SK-N-SH (cell line): ENCODE measurements around the gene IQGAP2. TPM values are rescaled to one million over a fixed set of nuclear protein-coding genes. Genes with fewer than 3 reads are reported as not detected.

ENCODE experiments used
- CTCF ChIA-PET: fragments of 300-600, 350-600 bp; formaldehyde crosslinking; extraction: SDS; loops from one replicate; lab custom pipeline; 2021; lab: Yijun Ruan, JAX
- POLR2A ChIA-PET: fragments of 350-600 bp; sonication (Branson Sonifier 250); formaldehyde crosslinking; extraction: SDS; loops from one replicate; lab custom pipeline; 2020; ENCODE audit warnings: antibody characterized with exemption, inconsistent platforms; lab: Yijun Ruan, JAX
- DNase-seq: peaks from one replicate; pipeline ENCODE4 v3.0.0; 2012
- H2AFZ ChIP-seq: fragments of 200-600 bp; sonication (generic); 2 replicates; pipeline ENCODE4 v1.8.1; 2016; ENCODE audit warnings: antibody characterized with exemption, mild to moderate bottlenecking, low read depth
- H3F3A ChIP-seq: fragments of 200-600 bp; sonication (generic); replicated peaks from 2 replicates; pipeline ENCODE3; 2016; ENCODE audit warnings: antibody characterized with exemption, mild to moderate bottlenecking; ENCODE audit not compliant: insufficient read depth
- H3K27ac ChIP-seq, 2 experiments: fragments of 200-500 bp in 1 of 2; fragments of 200-600 bp in 1 of 2; sonication (Bioruptor generic) in 1 of 2; sonication (generic), shearing (Covaris generic) in 1 of 2; 2 replicates each; pipeline versions ENCODE4 v1.5.1 to v1.6.1; 2014 to 2016; ENCODE audit warnings: low read depth in 2 of 2, inconsistent platforms in 1 of 2, low read length in 1 of 2, mild to moderate bottlenecking in 1 of 2, mixed read lengths in 1 of 2
- H3K27me3 ChIP-seq: fragments of 200-600 bp; sonication (generic), shearing (Covaris generic); 2 replicates; pipeline ENCODE4 v1.6.1; 2016; ENCODE audit warnings: mixed run types; ENCODE audit not compliant: insufficient read depth
- H3K36me3 ChIP-seq, 2 experiments: fragments of 200-500 bp in 1 of 2; fragments of 200-600 bp in 1 of 2; sonication (Bioruptor generic) in 1 of 2; sonication (generic) in 1 of 2; replicated peaks in 1 of 2; 2 replicates each; pipeline versions ENCODE3 to v1.5.1; 2014 to 2016; ENCODE audit warnings: low read length in 1 of 2, mild to moderate bottlenecking in 1 of 2; ENCODE audit not compliant: insufficient read depth in 2 of 2, control insufficient read depth in 1 of 2
- H3K4me1 ChIP-seq, 2 experiments: fragments of 200-500 bp in 1 of 2; fragments of 200-600 bp in 1 of 2; sonication (Bioruptor generic) in 1 of 2; sonication (generic), shearing (Covaris generic) in 1 of 2; 2 replicates each; pipeline versions ENCODE4 v1.5.1 to v1.6.1; 2014 to 2016; ENCODE audit warnings: low read depth in 1 of 2, low read length in 1 of 2, mixed run types in 1 of 2; ENCODE audit not compliant: insufficient read depth in 2 of 2, control insufficient read depth in 1 of 2
- H3K4me2 ChIP-seq: fragments of 200-600 bp; sonication (generic), shearing (Covaris generic); 2 replicates; pipeline ENCODE4 v1.6.1; 2017; ENCODE audit warnings: mixed run types
- H3K4me3 ChIP-seq, 2 experiments: fragments of 200-500 bp in 1 of 2; fragments of 200-600 bp in 1 of 2; sonication (Bioruptor generic) in 1 of 2; sonication (generic), shearing (Covaris generic) in 1 of 2; 2 replicates each; pipeline versions ENCODE4 v1.5.1 to v1.8.1; 2014 to 2016; ENCODE audit warnings: low read depth in 2 of 2, inconsistent platforms in 1 of 2, low read length in 1 of 2, mild to moderate bottlenecking in 1 of 2, mixed read lengths in 1 of 2, moderate library complexity in 1 of 2
- H3K79me2 ChIP-seq: fragments of 200-600 bp; sonication (generic); 2 replicates; pipeline ENCODE4 v1.8.1; 2017; ENCODE audit warnings: mild to moderate bottlenecking; ENCODE audit not compliant: insufficient read depth
- H3K9ac ChIP-seq: fragments of 200-600 bp; sonication (generic); 2 replicates; pipeline ENCODE4 v1.6.1; 2017; ENCODE audit warnings: mixed run types
- H3K9me2 ChIP-seq: fragments of 200-600 bp; sonication (generic); 2 replicates; pipeline ENCODE4 v1.6.1; 2017; ENCODE audit warnings: mixed run types
- H3K9me3 ChIP-seq: fragments of 200-600 bp; sonication (generic); 2 replicates; pipeline ENCODE4 v1.6.1; 2017; ENCODE audit warnings: mixed run types, mild to moderate bottlenecking, moderate library complexity
- H4K20me1 ChIP-seq: fragments of 200-600 bp; sonication (generic); 2 replicates; pipeline ENCODE4 v1.6.1; 2017; ENCODE audit warnings: mild to moderate bottlenecking, mixed run types; ENCODE audit not compliant: insufficient read depth
- ELF1 ChIP-seq: IDR thresholded peaks from 2 replicates; pipeline ENCODE4 v1.4.0; 2012
- EZH2phosphoT487 ChIP-seq: fragments of 200-600 bp; sonication (generic); IDR thresholded peaks from 2 replicates; pipeline ENCODE4 v1.6.1; 2017; ENCODE audit warnings: low read depth, mixed run types, mild to moderate bottlenecking, antibody characterized with exemption, moderate library complexity, borderline replicate concordance
- FOSL2 ChIP-seq: IDR thresholded peaks from 2 replicates; pipeline ENCODE4 v1.4.0; 2012; ENCODE audit warnings: low read depth, mild to moderate bottlenecking, moderate library complexity, borderline replicate concordance
- FOXM1 ChIP-seq: IDR thresholded peaks from 2 replicates; pipeline ENCODE4 v1.4.0; 2012; ENCODE audit warnings: low read depth, mild to moderate bottlenecking
- GATA2 ChIP-seq: sonication (generic); formaldehyde crosslinking; IDR thresholded peaks from 2 replicates; pipeline ENCODE4 v1.5.0; 2020; ENCODE audit warnings: mild to moderate bottlenecking, missing genetic modification reagents
- JUND ChIP-seq: IDR thresholded peaks from 2 replicates; pipeline ENCODE4 v1.4.0; 2012
- NFIC ChIP-seq: IDR thresholded peaks from 2 replicates; pipeline ENCODE4 v1.4.0; 2012; ENCODE audit warnings: borderline replicate concordance
- NRF1 ChIP-seq: IDR thresholded peaks from 2 replicates; pipeline ENCODE4 v1.6.1; 2012; ENCODE audit warnings: low read depth, mild to moderate bottlenecking, low read length
- RCOR1 ChIP-seq: fragments of 150-350 bp; IDR thresholded peaks from 2 replicates; pipeline ENCODE4 v1.6.1; 2017; ENCODE audit warnings: antibody characterized with exemption, low read length
- RXRA ChIP-seq: IDR thresholded peaks from 2 replicates; pipeline ENCODE4 v1.4.0; 2012; ENCODE audit warnings: low read depth, mild to moderate bottlenecking, borderline replicate concordance
- SMC3 ChIP-seq: IDR thresholded peaks from 2 replicates; pipeline ENCODE4 v1.6.1; 2012; ENCODE audit warnings: low read depth, low read length, improper control_type of control experiment
- TAF1 ChIP-seq: IDR thresholded peaks from 2 replicates; pipeline ENCODE4 v1.6.1; 2012; ENCODE audit warnings: low read depth, mild to moderate bottlenecking, low read length, moderate library complexity, borderline replicate concordance
- TCF12 ChIP-seq: IDR thresholded peaks from 2 replicates; pipeline ENCODE4 v1.4.0; 2012
- TEAD4 ChIP-seq: IDR thresholded peaks from 2 replicates; pipeline ENCODE4 v1.4.0; 2012; ENCODE audit warnings: mild to moderate bottlenecking, borderline replicate concordance; ENCODE audit not compliant: insufficient read depth
- YY1 ChIP-seq: IDR thresholded peaks from 2 replicates; pipeline ENCODE4 v1.4.0; 2012; ENCODE audit warnings: low read depth, mild to moderate bottlenecking
- WGBS: methylation state at CpG from one replicate; pipeline ENCODE4 v1.1.6; 2017; ENCODE audit warnings: low lambda C conversion rate; 5-methylcytosine and 5-hydroxymethylcytosine counted together
- polyA plus RNA-seq, 3 experiments: library from polyadenylated mRNA; depleted of rRNA; stranded (reverse); fragments of >200 nt; gene quantifications; 2 replicates each; pipeline ENCODE4 v1.2.3, GENCODE V29; 2012
- TF ChIP-seq, protein P1 (sequence below): IDR thresholded peaks from 2 replicates; pipeline ENCODE4; 2012
- TF ChIP-seq, protein P2 (sequence below): IDR thresholded peaks from 2 replicates; pipeline ENCODE4 v1.4.0; 2012; ENCODE audit warnings: low read depth, borderline replicate concordance
- TF ChIP-seq, protein P3 (sequence below): fragments of 150-350 bp; IDR thresholded peaks from 2 replicates; pipeline ENCODE4 v1.6.1; 2017; ENCODE audit warnings: antibody characterized with exemption, low read length, low read depth, borderline replicate concordance

Gene IQGAP2
- polyA plus RNA-seq, 1 of the 3 experiments (the other 2 are of a cell fraction) = 2.1 TPM

DNA sequence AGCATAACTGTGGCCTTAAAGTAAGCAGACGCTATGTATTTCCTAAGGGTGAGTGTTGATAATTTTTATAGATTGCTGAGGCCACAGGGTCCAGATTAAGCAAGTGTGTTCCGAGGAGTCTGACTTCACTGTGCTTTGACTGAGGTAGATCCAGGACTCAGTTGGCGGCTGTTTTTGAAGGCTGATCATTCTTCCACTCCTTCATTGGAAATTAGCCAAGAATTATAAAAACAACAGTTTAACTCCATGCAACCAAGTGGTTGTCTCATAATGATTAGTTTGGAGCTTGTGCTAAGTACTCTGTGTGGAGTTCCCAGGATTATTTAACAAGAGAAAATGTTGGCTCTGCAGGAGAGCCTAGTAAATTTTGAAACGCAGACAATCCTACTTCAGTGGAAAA is 19.1 kb downstream of the IQGAP2 start:
- CTCF ChIA-PET = interaction anchor here (0.8 to 1.8 kb wide), 4 partner anchors 8 to 121 kb away, joined by 3 to 11 read pairs (median 5); partner anchors contain the start of gene IQGAP2
- H3K4me3 ChIP-seq = no peak overlapping the region
- no peaks in the 10 kb centered on the region for H3K27me3 ChIP-seq
- H2AFZ ChIP-seq = no peak overlapping the region
- H3K36me3 ChIP-seq = no peaks in the 10 kb centered on the region
- WGBS = 86% methylated on average over 4 of the region's 4 CpGs
- no peak for DNase-seq
- no peaks in the 10 kb centered on the region for H3F3A ChIP-seq
- no peaks in the 10 kb centered on the region for H4K20me1 ChIP-seq
- no peak overlapping the region for H3K27ac ChIP-seq
- no peak overlapping the region for H3K4me2 ChIP-seq
- peaks cover 0 to 12% of the 10 kb centered on the region in 2 experiments; a peak in 1 of 4 replicates for H3K4me1 ChIP-seq
- no peaks in the 10 kb centered on the region for H3K9me3 ChIP-seq
- no peaks in the 10 kb centered on the region for H3K79me2 ChIP-seq
- POLR2A ChIA-PET = no interaction called here
- TF ChIP-seq ELF1 (no peak), RCOR1 (no peak), GATA2 (CRISPR knock-in tag) (no peak), NRF1 (no peak)
- TF ChIP-seq, protein P1, sequence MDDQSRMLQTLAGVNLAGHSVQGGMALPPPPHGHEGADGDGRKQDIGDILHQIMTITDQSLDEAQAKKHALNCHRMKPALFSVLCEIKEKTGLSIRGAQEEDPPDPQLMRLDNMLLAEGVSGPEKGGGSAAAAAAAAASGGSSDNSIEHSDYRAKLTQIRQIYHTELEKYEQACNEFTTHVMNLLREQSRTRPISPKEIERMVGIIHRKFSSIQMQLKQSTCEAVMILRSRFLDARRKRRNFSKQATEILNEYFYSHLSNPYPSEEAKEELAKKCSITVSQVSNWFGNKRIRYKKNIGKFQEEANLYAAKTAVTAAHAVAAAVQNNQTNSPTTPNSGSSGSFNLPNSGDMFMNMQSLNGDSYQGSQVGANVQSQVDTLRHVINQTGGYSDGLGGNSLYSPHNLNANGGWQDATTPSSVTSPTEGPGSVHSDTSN = no peak
- TF ChIP-seq, all 33 proteins: peak for 0
- H3K9ac ChIP-seq = no peak overlapping the region
- H3K9me2 ChIP-seq = no peaks in the 10 kb centered on the region

DNA sequence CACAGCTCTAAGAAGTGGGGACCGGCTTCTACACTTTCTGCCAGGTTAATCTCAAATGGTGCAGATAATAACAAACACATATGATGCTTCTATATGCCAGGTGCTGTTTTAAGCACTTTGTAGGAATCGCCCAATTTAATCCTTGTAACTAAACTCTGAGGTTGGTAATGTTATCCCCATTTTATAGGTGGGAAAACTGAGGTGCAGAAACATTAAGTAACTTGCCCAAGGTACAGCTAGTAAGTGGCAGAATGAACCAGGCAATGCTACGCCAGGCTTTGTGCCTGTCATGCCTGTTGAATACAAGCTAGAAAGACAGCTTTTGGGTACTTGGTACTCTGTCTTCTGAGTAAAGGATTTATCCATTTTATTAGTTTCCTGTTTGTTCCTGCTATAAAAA is 19.7 kb downstream of the IQGAP2 start:
- Histone ChIP-seq H3K36me3 (no peaks in the 10 kb centered on the region), H3K79me2 (no peaks in the 10 kb centered on the region), H3K27ac (no peak overlapping the region), H3K4me1 (peaks cover 0 to 15% of the 10 kb centered on the region in 2 experiments; a peak in 1 of 4 replicates), H3F3A (no peaks in the 10 kb centered on the region), H3K9me2 (no peaks in the 10 kb centered on the region), H3K4me2 (no peak overlapping the region), H3K9me3 (no peaks in the 10 kb centered on the region), H3K4me3 (no peak overlapping the region), H3K9ac (no peak overlapping the region), H4K20me1 (no peaks in the 10 kb centered on the region), H3K27me3 (no peaks in the 10 kb centered on the region), H2AFZ (no peak overlapping the region)
- no peak for DNase-seq
- CTCF ChIA-PET = interaction anchor here (0.8 to 1.8 kb wide), 4 partner anchors 9 to 121 kb away, joined by 3 to 11 read pairs (median 5); partner anchors contain the start of gene IQGAP2
- TF ChIP-seq, protein P1 = no peak
- TF ChIP-seq TCF12 = no peak
- TF ChIP-seq EZH2phosphoT487 = no peak
- no peak for TF ChIP-seq SMC3
- TF ChIP-seq RXRA = no peak
- no peak for TF ChIP-seq ELF1
- TF ChIP-seq, protein P2, sequence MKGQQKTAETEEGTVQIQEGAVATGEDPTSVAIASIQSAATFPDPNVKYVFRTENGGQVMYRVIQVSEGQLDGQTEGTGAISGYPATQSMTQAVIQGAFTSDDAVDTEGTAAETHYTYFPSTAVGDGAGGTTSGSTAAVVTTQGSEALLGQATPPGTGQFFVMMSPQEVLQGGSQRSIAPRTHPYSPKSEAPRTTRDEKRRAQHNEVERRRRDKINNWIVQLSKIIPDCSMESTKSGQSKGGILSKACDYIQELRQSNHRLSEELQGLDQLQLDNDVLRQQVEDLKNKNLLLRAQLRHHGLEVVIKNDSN = no peak
- no peak for TF ChIP-seq YY1
- TF ChIP-seq TEAD4 = no peak
- no peak for TF ChIP-seq RCOR1
- TF ChIP-seq FOSL2 = no peak
- TF ChIP-seq NFIC = no peak
- TF ChIP-seq JUND = no peak
- TF ChIP-seq FOXM1 = no peak
- TF ChIP-seq, protein P3, sequence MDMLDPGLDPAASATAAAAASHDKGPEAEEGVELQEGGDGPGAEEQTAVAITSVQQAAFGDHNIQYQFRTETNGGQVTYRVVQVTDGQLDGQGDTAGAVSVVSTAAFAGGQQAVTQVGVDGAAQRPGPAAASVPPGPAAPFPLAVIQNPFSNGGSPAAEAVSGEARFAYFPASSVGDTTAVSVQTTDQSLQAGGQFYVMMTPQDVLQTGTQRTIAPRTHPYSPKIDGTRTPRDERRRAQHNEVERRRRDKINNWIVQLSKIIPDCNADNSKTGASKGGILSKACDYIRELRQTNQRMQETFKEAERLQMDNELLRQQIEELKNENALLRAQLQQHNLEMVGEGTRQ = no peak
- TF ChIP-seq TAF1 = no peak
- 82% methylated on average over 3 of the region's 3 CpGs for WGBS
- POLR2A ChIA-PET = no interaction called here
